CD4-positive, alpha-beta T cell (primary cell): ENCODE measurements around the gene TSSC4. TPM values are rescaled to one million over a fixed set of nuclear protein-coding genes. Genes with fewer than 3 reads are reported as not detected.

ENCODE experiments used
- ATAC-seq: fragments of 200-7000 bp; cut with Tn5 transposase; one replicate; pipeline ENCODE4 v1.10.0; 2022; ENCODE audit warnings: mild to moderate bottlenecking; ENCODE audit not compliant: poor library complexity
- CTCF ChIA-PET: fragments of 350-600 bp; sonication (Branson Sonifier 250); formaldehyde crosslinking; loops from one replicate; lab custom pipeline; 2021; ENCODE audit warnings: antibody characterized with exemption, inconsistent platforms; lab: Charles Lee
- POLR2A ChIA-PET: fragments of 350-600 bp; sonication (Branson Sonifier 250); formaldehyde crosslinking; loops from one replicate; lab custom pipeline; 2021; ENCODE audit warnings: antibody characterized with exemption, inconsistent platforms; lab: Charles Lee
- DNase-seq, 14 experiments: peaks; one replicate each; pipeline ENCODE4 v3.0.0-alpha.2; 2013 to 2020; ENCODE audit warnings: mixed read lengths in 2 of 14
- H3K27ac ChIP-seq, 2 donors: one replicate each; pipeline versions ENCODE4 v1.5.1 to v1.7.0; 2013; ENCODE audit warnings: low read length in 2 of 2, low read depth in 1 of 2, mild to moderate bottlenecking in 1 of 2
- H3K27me3 ChIP-seq, 2 experiments: 1 replicate in 1 of 2; 2 replicates in 1 of 2; pipeline versions ENCODE4 v1.6.1 to v1.7.0; 2013; ENCODE audit warnings: low read length in 2 of 2, control low read depth in 1 of 2, mild to moderate bottlenecking in 1 of 2, moderate library complexity in 1 of 2; ENCODE audit not compliant: insufficient read depth in 2 of 2, control insufficient read depth in 1 of 2
- H3K36me3 ChIP-seq: one replicate; pipeline ENCODE4 v1.6.1; 2013; ENCODE audit warnings: low read length, control low read depth; ENCODE audit not compliant: insufficient read depth
- H3K4me1 ChIP-seq: one replicate; pipeline ENCODE4 v1.6.1; 2013; ENCODE audit warnings: low read length, control low read depth; ENCODE audit not compliant: insufficient read depth
- H3K4me3 ChIP-seq: one replicate; pipeline ENCODE4 v1.5.1; 2013; ENCODE audit warnings: mild to moderate bottlenecking, low read length, moderate library complexity
- H3K9me3 ChIP-seq, 2 experiments: 1 replicate in 1 of 2; 2 replicates in 1 of 2; pipeline versions ENCODE4 v1.6.1 to v1.7.0; 2013; ENCODE audit warnings: low read length in 2 of 2, mild to moderate bottlenecking in 2 of 2, control low read depth in 1 of 2, moderate library complexity in 1 of 2; ENCODE audit not compliant: control insufficient read depth in 1 of 2, insufficient read depth in 1 of 2
- H3K27ac Mint-ChIP-seq: one replicate; pipeline ENCODE4 v1.8.0; 2020; ENCODE audit warnings: mixed read lengths
- H3K27me3 Mint-ChIP-seq: one replicate; pipeline ENCODE4 v1.8.0; 2021; ENCODE audit warnings: mixed read lengths
- H3K36me3 Mint-ChIP-seq: one replicate; pipeline ENCODE4 v1.8.0; 2021; ENCODE audit warnings: low read depth, mixed read lengths
- H3K4me1 Mint-ChIP-seq: one replicate; pipeline ENCODE4 v1.8.0; 2021; ENCODE audit warnings: low read depth, mixed read lengths
- H3K4me3 Mint-ChIP-seq: one replicate; pipeline ENCODE4 v1.8.0; 2020; ENCODE audit warnings: mild to moderate bottlenecking, mixed read lengths
- H3K9me3 Mint-ChIP-seq: one replicate; pipeline ENCODE4 v1.8.0; 2020; ENCODE audit warnings: mixed read lengths
- intact Hi-C, 2 experiments: fragments of 100-400 bp; cut with DNase I in 1 of 2; cut with micrococcal nuclease in 1 of 2; formaldehyde crosslinking; loops; one replicate each; pipeline versions ENCODE4 v1.15.1 to v1.9.0; 2023 to 2025; cut with DNase I, micrococcal nuclease
- total RNA-seq, 174 experiments: library from RNA in 2 of 174; stranded (reverse) in 2 of 174; gene quantifications; one replicate each; pipeline ENCODE4 v1.2.3 and lab custom pipeline; 2021 to 2026
- TF ChIP-seq, protein P1 (sequence below): fragments of 200-600 bp; IDR thresholded peaks from one replicate; pipeline ENCODE4 v1.8.0; 2022; ENCODE audit warnings: antibody characterized with exemption, mild to moderate bottlenecking

The TSSC4 gene
- total RNA-seq, 2 experiments from 2014 or later = 47.5 to 50.0 TPM

DNA sequence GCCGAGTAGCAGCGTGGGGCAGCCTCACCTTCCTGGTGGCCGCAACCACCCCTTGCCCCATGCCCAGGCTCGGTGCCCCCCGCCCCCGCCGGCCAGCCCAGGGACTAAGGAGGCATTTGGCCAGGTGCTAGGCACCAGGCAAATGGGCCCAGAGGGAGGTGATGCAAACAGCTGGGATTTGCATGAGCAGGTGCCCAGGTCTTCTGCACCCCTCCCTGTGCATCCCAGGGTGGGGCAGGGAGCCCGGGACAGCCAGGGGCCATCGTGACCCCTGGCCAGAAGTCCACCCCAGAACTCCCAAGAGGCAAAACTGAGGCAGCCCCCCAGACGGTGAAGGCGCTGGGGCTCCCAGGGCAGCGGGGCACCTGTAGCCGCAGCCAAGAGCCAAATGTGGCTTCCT lies 25.7 kb downstream of the TSSC4 start:
- no peaks in the 10 kb centered on the region for H3K36me3 Mint-ChIP-seq
- H3K9me3 Mint-ChIP-seq = no peaks in the 10 kb centered on the region
- H3K9me3 ChIP-seq = peaks cover 0 to 4% of the 10 kb centered on the region in 2 experiments
- ChIA-PET POLR2A (no interaction called here), CTCF (interaction anchor here (4.3 kb wide), 1 partner anchor 106 kb away, joined by 46 read pairs; no protein-coding TSS in a partner anchor)
- TF ChIP-seq, protein P1, sequence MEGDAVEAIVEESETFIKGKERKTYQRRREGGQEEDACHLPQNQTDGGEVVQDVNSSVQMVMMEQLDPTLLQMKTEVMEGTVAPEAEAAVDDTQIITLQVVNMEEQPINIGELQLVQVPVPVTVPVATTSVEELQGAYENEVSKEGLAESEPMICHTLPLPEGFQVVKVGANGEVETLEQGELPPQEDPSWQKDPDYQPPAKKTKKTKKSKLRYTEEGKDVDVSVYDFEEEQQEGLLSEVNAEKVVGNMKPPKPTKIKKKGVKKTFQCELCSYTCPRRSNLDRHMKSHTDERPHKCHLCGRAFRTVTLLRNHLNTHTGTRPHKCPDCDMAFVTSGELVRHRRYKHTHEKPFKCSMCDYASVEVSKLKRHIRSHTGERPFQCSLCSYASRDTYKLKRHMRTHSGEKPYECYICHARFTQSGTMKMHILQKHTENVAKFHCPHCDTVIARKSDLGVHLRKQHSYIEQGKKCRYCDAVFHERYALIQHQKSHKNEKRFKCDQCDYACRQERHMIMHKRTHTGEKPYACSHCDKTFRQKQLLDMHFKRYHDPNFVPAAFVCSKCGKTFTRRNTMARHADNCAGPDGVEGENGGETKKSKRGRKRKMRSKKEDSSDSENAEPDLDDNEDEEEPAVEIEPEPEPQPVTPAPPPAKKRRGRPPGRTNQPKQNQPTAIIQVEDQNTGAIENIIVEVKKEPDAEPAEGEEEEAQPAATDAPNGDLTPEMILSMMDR = no peak
- H3K4me3 Mint-ChIP-seq = no peak overlapping the region
- no peak overlapping the region for H3K27ac Mint-ChIP-seq
- ATAC-seq (no peak), DNase-seq (peak in 1 of 14 experiments; percentile 31)
- no peaks in the 10 kb centered on the region for H3K36me3 ChIP-seq
- intact Hi-C loops = no loop called here
- no peaks in the 10 kb centered on the region for H3K27me3 Mint-ChIP-seq
- H3K27me3 ChIP-seq = no peaks in the 10 kb centered on the region
- H3K27ac ChIP-seq = no peak overlapping the region
- peaks cover 3% of the 10 kb centered on the region for H3K4me1 ChIP-seq
- no peaks in the 10 kb centered on the region for H3K4me1 Mint-ChIP-seq
- no peak overlapping the region for H3K4me3 ChIP-seq

DNA sequence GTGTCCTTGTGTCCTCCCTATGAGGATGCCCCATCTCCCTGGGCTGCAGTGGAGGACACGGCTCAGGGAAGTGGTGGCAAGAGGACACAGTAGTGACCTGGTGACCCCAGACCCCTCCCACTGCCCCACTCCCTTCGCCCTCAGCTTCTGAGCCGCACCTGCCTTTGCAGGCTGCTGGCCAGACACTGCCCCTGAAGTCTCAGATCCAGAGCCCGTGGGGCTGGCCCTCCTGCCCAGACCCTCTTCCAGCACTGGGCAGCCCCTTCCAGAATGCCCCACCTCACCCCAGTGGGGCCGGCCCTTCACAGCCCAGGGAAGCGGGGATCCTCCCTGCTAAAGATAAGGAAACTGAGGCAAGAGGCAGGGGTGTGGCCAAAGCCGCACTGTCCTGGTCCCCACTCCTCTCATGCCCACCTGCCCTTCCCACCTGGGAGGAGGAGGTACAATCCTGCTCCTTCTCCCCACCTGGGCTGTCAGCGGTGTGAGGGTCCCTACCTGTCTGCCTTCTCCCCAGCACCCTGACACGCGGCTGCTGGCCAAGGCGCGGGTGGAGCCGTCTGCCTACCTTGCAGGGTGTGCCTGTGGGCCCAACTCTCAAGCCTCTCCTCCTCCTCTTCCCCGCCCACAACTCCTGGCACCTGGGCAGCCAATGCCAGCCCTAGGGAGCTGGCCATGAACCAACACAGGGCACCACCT lies 26.4 kb downstream of the TSSC4 start:
- ChIA-PET POLR2A (interaction anchor here (1.7 kb wide), 1 partner anchor 461 kb away, joined by 5 read pairs; no protein-coding TSS in a partner anchor), CTCF (interaction anchor here (4.3 kb wide), 1 partner anchor 105 kb away, joined by 46 read pairs; no protein-coding TSS in a partner anchor)
- Mint-ChIP-seq H3K4me1 (no peaks in the 10 kb centered on the region), H3K9me3 (no peaks in the 10 kb centered on the region), H3K36me3 (no peaks in the 10 kb centered on the region), H3K27ac (no peak overlapping the region), H3K27me3 (no peaks in the 10 kb centered on the region), H3K4me3 (no peak overlapping the region)
- TF ChIP-seq, protein P1 = no peak
- peaks cover 0 to 4% of the 10 kb centered on the region in 2 experiments for H3K9me3 ChIP-seq
- no peaks in the 10 kb centered on the region for H3K36me3 ChIP-seq
- ATAC-seq (no peak), DNase-seq (peak in 1 of 14 experiments; percentile 38)
- H3K4me1 ChIP-seq = peaks cover 3% of the 10 kb centered on the region
- H3K27ac ChIP-seq = no peak overlapping the region
- H3K27me3 ChIP-seq = no peaks in the 10 kb centered on the region
- H3K4me3 ChIP-seq = no peak overlapping the region
- intact Hi-C loops = no loop called here

DNA sequence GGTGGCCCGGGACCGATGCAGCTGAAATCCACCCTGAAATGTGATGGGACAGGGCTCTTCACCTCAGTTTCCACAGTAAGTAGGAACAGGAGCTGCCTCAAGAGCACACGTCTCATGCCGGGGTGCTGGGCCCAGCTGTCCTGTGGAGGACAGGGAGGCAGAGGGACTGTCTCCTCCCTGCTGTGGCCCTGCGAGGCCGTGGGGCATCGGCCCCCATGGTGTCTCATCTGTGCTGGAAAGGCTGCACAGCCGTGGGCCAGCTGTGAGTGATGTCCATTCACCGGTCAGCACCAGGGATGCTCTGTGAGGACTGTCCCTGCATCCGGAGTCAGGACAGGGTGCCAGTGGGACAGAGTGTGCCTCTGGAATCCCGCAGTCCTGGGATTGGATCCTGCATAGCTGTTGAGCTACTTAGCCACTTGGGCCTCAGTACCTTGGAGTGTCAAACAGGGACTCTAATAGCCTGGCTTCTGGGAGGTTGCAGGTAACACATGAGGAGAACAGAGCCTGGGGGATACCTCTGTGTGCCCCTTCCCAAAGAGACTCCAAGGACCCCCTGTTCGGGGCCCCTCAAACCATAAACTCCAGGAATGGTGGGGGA lies 27.3 kb downstream of the TSSC4 start:
- ATAC-seq = peak; percentile 35
- POLR2A ChIA-PET = interaction anchor here (1.7 kb wide), 1 partner anchor 460 kb away, joined by 5 read pairs; no protein-coding TSS in a partner anchor
- Histone ChIP-seq H3K9me3 (peaks cover 0 to 4% of the 10 kb centered on the region in 2 experiments), H3K4me3 (no peak overlapping the region), H3K27ac (no peak overlapping the region), H3K36me3 (no peaks in the 10 kb centered on the region), H3K4me1 (peaks cover 3% of the 10 kb centered on the region), H3K27me3 (no peaks in the 10 kb centered on the region)
- intact Hi-C loops = loop anchor here (1.0 to 2.0 kb wide), 4 partner anchors 103 to 665 kb away; no protein-coding TSS in a partner anchor
- H3K27ac Mint-ChIP-seq = no peak overlapping the region
- H3K4me3 Mint-ChIP-seq = no peak overlapping the region
- H3K9me3 Mint-ChIP-seq = no peaks in the 10 kb centered on the region
- H3K36me3 Mint-ChIP-seq = no peaks in the 10 kb centered on the region
- H3K4me1 Mint-ChIP-seq = no peaks in the 10 kb centered on the region
- DNase-seq = no peak
- CTCF ChIA-PET = interaction anchor here (4.3 kb wide), 1 partner anchor 104 kb away, joined by 46 read pairs; no protein-coding TSS in a partner anchor
- H3K27me3 Mint-ChIP-seq = no peaks in the 10 kb centered on the region
- TF ChIP-seq, protein P1 = no peak
